ENCODE results near the gene PLAC9.
A peak's percentile ranks its signal among the peaks of the same experiment; 100 is the strongest.

Gene PLAC9

GRCh38 chr10:80158126-80158525 is 25.6 kb downstream of the PLAC9 start:
- H3K36me3 ChIP-seq (ENCODE audit: control insufficient read depth in 4 of 4, insufficient read depth in 4 of 4, low read length in 3 of 4) = peaks cover 18 to 93% (median 55%) of the 10 kb centered on the region in 4 experiments
- ChIA-PET CTCF (interaction anchor here (1.0 to 1.5 kb wide), 5 partner anchors 14 to 59 kb away, joined by 3 to 4 read pairs (median 3); no protein-coding TSS in a partner anchor), POLR2A (no interaction called here)
- H3K27me3 ChIP-seq (replicated peaks in 2 of 5; ENCODE audit: control insufficient read depth in 4 of 5, insufficient read depth in 5 of 5, low read length in 4 of 5) = no peaks in the 10 kb centered on the region
- peaks cover 0 to 21% (median 16%) of the 10 kb centered on the region in 4 experiments for H3K4me1 ChIP-seq (ENCODE audit: control extremely low read depth in 1 of 4, control insufficient read depth in 4 of 4, insufficient read depth in 4 of 4, low read length in 3 of 4)
- no peaks in the 10 kb centered on the region for H3K9me3 ChIP-seq (ENCODE audit: control extremely low read depth in 1 of 5, control insufficient read depth in 4 of 5, insufficient read depth in 2 of 5, low read depth in 1 of 5, low read length in 4 of 5)
- peak overlapping the region in 1 of 2 experiments; percentile 17 for H3K27ac ChIP-seq (ENCODE audit: insufficient read depth in 1 of 2, low read depth in 1 of 2, low read length in 2 of 2, poor library complexity in 1 of 2, severe bottlenecking in 2 of 2)
- WGBS (ENCODE audit: insufficient coverage) = 95% methylated on average over 4 of the region's 5 CpGs
- H3K4me3 ChIP-seq (ENCODE audit: control insufficient read depth in 1 of 7, extremely low read depth in 1 of 7, insufficient read depth in 4 of 7, low read depth in 2 of 7, low read length in 6 of 7) = peak overlapping the region in 1 of 7 experiments; percentile 11
- no peak for DNase-seq

- POLR2A ChIA-PET = no interaction called here
- Histone ChIP-seq H3K4me3 (ENCODE audit: control insufficient read depth in 1 of 7, extremely low read depth in 1 of 7, insufficient read depth in 4 of 7, low read depth in 2 of 7, low read length in 6 of 7) (peak overlapping the region in 2 of 7 experiments; percentile 11 to 13), H3K27me3 (replicated peaks in 2 of 5; ENCODE audit: control insufficient read depth in 4 of 5, insufficient read depth in 5 of 5, low read length in 4 of 5) (no peaks in the 10 kb centered on the region), H3K27ac (ENCODE audit: insufficient read depth in 1 of 2, low read depth in 1 of 2, low read length in 2 of 2, poor library complexity in 1 of 2, severe bottlenecking in 2 of 2) (peak overlapping the region in 1 of 2 experiments; percentile 17), H3K36me3 (ENCODE audit: control insufficient read depth in 4 of 4, insufficient read depth in 4 of 4, low read length in 3 of 4) (peaks cover 19 to 92% (median 54%) of the 10 kb centered on the region in 4 experiments), H3K4me1 (ENCODE audit: control extremely low read depth in 1 of 4, control insufficient read depth in 4 of 4, insufficient read depth in 4 of 4, low read length in 3 of 4) (peaks cover 0 to 21% (median 16%) of the 10 kb centered on the region in 4 experiments), H3K9me3 (ENCODE audit: control extremely low read depth in 1 of 5, control insufficient read depth in 4 of 5, insufficient read depth in 2 of 5, low read depth in 1 of 5, low read length in 4 of 5) (no peaks in the 10 kb centered on the region)
- WGBS (ENCODE audit: insufficient coverage) = 51% methylated on average over 13 of the region's 14 CpGs
- DNase-seq = peak; percentile 52 to 76 (median 61)
- CTCF ChIA-PET = interaction anchor here (1.0 to 1.5 kb wide), 4 partner anchors 15 to 59 kb away, joined by 3 to 4 read pairs (median 3); no protein-coding TSS in a partner anchor
Measured at GRCh38 chr10:80158598-80159127, 26.1 kb downstream of the PLAC9 start.

GRCh38 chr10:80159166-80159873 is 26.8 kb downstream of the PLAC9 start:
- 87% methylated on average over 8 of the region's 9 CpGs for WGBS (ENCODE audit: insufficient coverage)
- H3K27me3 ChIP-seq (replicated peaks in 2 of 5; ENCODE audit: control insufficient read depth in 4 of 5, insufficient read depth in 5 of 5, low read length in 4 of 5) = no peaks in the 10 kb centered on the region
- H3K9me3 ChIP-seq (ENCODE audit: control extremely low read depth in 1 of 5, control insufficient read depth in 4 of 5, insufficient read depth in 2 of 5, low read depth in 1 of 5, low read length in 4 of 5) = no peaks in the 10 kb centered on the region
- H3K27ac ChIP-seq (ENCODE audit: insufficient read depth in 1 of 2, low read depth in 1 of 2, low read length in 2 of 2, poor library complexity in 1 of 2, severe bottlenecking in 2 of 2) = no peak overlapping the region
- no peak overlapping the region for H3K4me3 ChIP-seq (ENCODE audit: control insufficient read depth in 1 of 7, extremely low read depth in 1 of 7, insufficient read depth in 4 of 7, low read depth in 2 of 7, low read length in 6 of 7)
- ChIA-PET POLR2A (no interaction called here), CTCF (interaction anchor here (0.8 to 3.9 kb wide), 8 partner anchors 10 to 102 kb away, joined by 3 to 25 read pairs (median 10); no protein-coding TSS in a partner anchor)
- no peak for DNase-seq
- peaks cover 0 to 21% (median 16%) of the 10 kb centered on the region in 4 experiments for H3K4me1 ChIP-seq (ENCODE audit: control extremely low read depth in 1 of 4, control insufficient read depth in 4 of 4, insufficient read depth in 4 of 4, low read length in 3 of 4)
- H3K36me3 ChIP-seq (ENCODE audit: control insufficient read depth in 4 of 4, insufficient read depth in 4 of 4, low read length in 3 of 4) = peaks cover 25 to 94% (median 56%) of the 10 kb centered on the region in 4 experiments

- H3K4me1 ChIP-seq (ENCODE audit: control extremely low read depth in 1 of 4, control insufficient read depth in 4 of 4, insufficient read depth in 4 of 4, low read length in 3 of 4) = peaks cover 0 to 21% (median 14%) of the 10 kb centered on the region in 4 experiments
- H3K4me3 ChIP-seq (ENCODE audit: control insufficient read depth in 1 of 7, extremely low read depth in 1 of 7, insufficient read depth in 4 of 7, low read depth in 2 of 7, low read length in 6 of 7) = no peak overlapping the region
- no peak overlapping the region for H3K27ac ChIP-seq (ENCODE audit: insufficient read depth in 1 of 2, low read depth in 1 of 2, low read length in 2 of 2, poor library complexity in 1 of 2, severe bottlenecking in 2 of 2)
- H3K9me3 ChIP-seq (ENCODE audit: control extremely low read depth in 1 of 5, control insufficient read depth in 4 of 5, insufficient read depth in 2 of 5, low read depth in 1 of 5, low read length in 4 of 5) = no peaks in the 10 kb centered on the region
- 98% methylated on average over 15 of the region's 17 CpGs for WGBS (ENCODE audit: insufficient coverage)
- ChIA-PET CTCF (interaction anchor here (0.6 to 4.2 kb wide), 15 partner anchors 11 to 102 kb away, joined by 3 to 25 read pairs (median 5); no protein-coding TSS in a partner anchor), POLR2A (no interaction called here)
- DNase-seq = no peak
- H3K27me3 ChIP-seq (replicated peaks in 2 of 5; ENCODE audit: control insufficient read depth in 4 of 5, insufficient read depth in 5 of 5, low read length in 4 of 5) = no peaks in the 10 kb centered on the region
- peaks cover 24 to 94% (median 55%) of the 10 kb centered on the region in 4 experiments for H3K36me3 ChIP-seq (ENCODE audit: control insufficient read depth in 4 of 4, insufficient read depth in 4 of 4, low read length in 3 of 4)
Measured at GRCh38 chr10:80160361-80161320, 28.1 kb downstream of the PLAC9 start.

- Histone ChIP-seq H3K36me3 (ENCODE audit: control insufficient read depth in 4 of 4, insufficient read depth in 4 of 4, low read length in 3 of 4) (peaks cover 25 to 93% (median 55%) of the 10 kb centered on the region in 4 experiments), H3K4me3 (ENCODE audit: control insufficient read depth in 1 of 7, extremely low read depth in 1 of 7, insufficient read depth in 4 of 7, low read depth in 2 of 7, low read length in 6 of 7) (no peak overlapping the region), H3K9me3 (ENCODE audit: control extremely low read depth in 1 of 5, control insufficient read depth in 4 of 5, insufficient read depth in 2 of 5, low read depth in 1 of 5, low read length in 4 of 5) (no peaks in the 10 kb centered on the region), H3K4me1 (ENCODE audit: control extremely low read depth in 1 of 4, control insufficient read depth in 4 of 4, insufficient read depth in 4 of 4, low read length in 3 of 4) (peaks cover 0 to 21% (median 14%) of the 10 kb centered on the region in 4 experiments), H3K27me3 (replicated peaks in 2 of 5; ENCODE audit: control insufficient read depth in 4 of 5, insufficient read depth in 5 of 5, low read length in 4 of 5) (no peaks in the 10 kb centered on the region), H3K27ac (ENCODE audit: insufficient read depth in 1 of 2, low read depth in 1 of 2, low read length in 2 of 2, poor library complexity in 1 of 2, severe bottlenecking in 2 of 2) (no peak overlapping the region)
- WGBS (ENCODE audit: insufficient coverage) = 94% methylated on average over 18 of the region's 21 CpGs
- DNase-seq = peak; percentile 30 to 61 (median 51)
- ChIA-PET POLR2A (interaction anchor here (0.9 kb wide), 1 partner anchor 26 kb away, joined by 3 read pairs; no protein-coding TSS in a partner anchor), CTCF (interaction anchor here (0.6 to 4.2 kb wide), 13 partner anchors 10 to 83 kb away, joined by 3 to 25 read pairs (median 5); partner anchors contain the start of gene TMEM254)
Measured at GRCh38 chr10:80161321-80162083, 29.0 kb downstream of the PLAC9 start.

- no peak overlapping the region for H3K27ac ChIP-seq (ENCODE audit: insufficient read depth in 1 of 2, low read depth in 1 of 2, low read length in 2 of 2, poor library complexity in 1 of 2, severe bottlenecking in 2 of 2)
- WGBS (ENCODE audit: insufficient coverage) = 97% methylated on average over 5 of the region's 8 CpGs
- CTCF ChIA-PET = interaction anchor here (1.0 to 4.2 kb wide), 4 partner anchors 10 to 53 kb away, joined by 3 to 16 read pairs (median 4); no protein-coding TSS in a partner anchor
- H3K4me3 ChIP-seq (ENCODE audit: control insufficient read depth in 1 of 7, extremely low read depth in 1 of 7, insufficient read depth in 4 of 7, low read depth in 2 of 7, low read length in 6 of 7) = no peak overlapping the region
- no peak for DNase-seq
- no peaks in the 10 kb centered on the region for H3K27me3 ChIP-seq (replicated peaks in 2 of 5; ENCODE audit: control insufficient read depth in 4 of 5, insufficient read depth in 5 of 5, low read length in 4 of 5)
- POLR2A ChIA-PET = interaction anchor here (1.1 kb wide), 1 partner anchor 41 kb away, joined by 3 read pairs; the partner anchor contains the start of gene ANXA11
- peaks cover 0 to 7% (median 3%) of the 10 kb centered on the region in 4 experiments for H3K4me1 ChIP-seq (ENCODE audit: control extremely low read depth in 1 of 4, control insufficient read depth in 4 of 4, insufficient read depth in 4 of 4, low read length in 3 of 4)
- peaks cover 20 to 83% (median 53%) of the 10 kb centered on the region in 4 experiments for H3K36me3 ChIP-seq (ENCODE audit: control insufficient read depth in 4 of 4, insufficient read depth in 4 of 4, low read length in 3 of 4)
- no peaks in the 10 kb centered on the region for H3K9me3 ChIP-seq (ENCODE audit: control extremely low read depth in 1 of 5, control insufficient read depth in 4 of 5, insufficient read depth in 2 of 5, low read depth in 1 of 5, low read length in 4 of 5)
Measured at GRCh38 chr10:80163741-80164341, 31.3 kb downstream of the PLAC9 start.

All from common myeloid progenitor, CD34-positive (primary cell).